ENCODE data around the gene REN.

REN gene

GRCh38 chr1:204110894-204111633 is 55.1 kb downstream of the REN start:
- no peak overlapping the region for H3K27ac ChIP-seq
- TF ChIP-seq, protein P1, sequence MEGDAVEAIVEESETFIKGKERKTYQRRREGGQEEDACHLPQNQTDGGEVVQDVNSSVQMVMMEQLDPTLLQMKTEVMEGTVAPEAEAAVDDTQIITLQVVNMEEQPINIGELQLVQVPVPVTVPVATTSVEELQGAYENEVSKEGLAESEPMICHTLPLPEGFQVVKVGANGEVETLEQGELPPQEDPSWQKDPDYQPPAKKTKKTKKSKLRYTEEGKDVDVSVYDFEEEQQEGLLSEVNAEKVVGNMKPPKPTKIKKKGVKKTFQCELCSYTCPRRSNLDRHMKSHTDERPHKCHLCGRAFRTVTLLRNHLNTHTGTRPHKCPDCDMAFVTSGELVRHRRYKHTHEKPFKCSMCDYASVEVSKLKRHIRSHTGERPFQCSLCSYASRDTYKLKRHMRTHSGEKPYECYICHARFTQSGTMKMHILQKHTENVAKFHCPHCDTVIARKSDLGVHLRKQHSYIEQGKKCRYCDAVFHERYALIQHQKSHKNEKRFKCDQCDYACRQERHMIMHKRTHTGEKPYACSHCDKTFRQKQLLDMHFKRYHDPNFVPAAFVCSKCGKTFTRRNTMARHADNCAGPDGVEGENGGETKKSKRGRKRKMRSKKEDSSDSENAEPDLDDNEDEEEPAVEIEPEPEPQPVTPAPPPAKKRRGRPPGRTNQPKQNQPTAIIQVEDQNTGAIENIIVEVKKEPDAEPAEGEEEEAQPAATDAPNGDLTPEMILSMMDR (conservative IDR thresholded peaks at IDR 0.05), result no peak

DNA sequence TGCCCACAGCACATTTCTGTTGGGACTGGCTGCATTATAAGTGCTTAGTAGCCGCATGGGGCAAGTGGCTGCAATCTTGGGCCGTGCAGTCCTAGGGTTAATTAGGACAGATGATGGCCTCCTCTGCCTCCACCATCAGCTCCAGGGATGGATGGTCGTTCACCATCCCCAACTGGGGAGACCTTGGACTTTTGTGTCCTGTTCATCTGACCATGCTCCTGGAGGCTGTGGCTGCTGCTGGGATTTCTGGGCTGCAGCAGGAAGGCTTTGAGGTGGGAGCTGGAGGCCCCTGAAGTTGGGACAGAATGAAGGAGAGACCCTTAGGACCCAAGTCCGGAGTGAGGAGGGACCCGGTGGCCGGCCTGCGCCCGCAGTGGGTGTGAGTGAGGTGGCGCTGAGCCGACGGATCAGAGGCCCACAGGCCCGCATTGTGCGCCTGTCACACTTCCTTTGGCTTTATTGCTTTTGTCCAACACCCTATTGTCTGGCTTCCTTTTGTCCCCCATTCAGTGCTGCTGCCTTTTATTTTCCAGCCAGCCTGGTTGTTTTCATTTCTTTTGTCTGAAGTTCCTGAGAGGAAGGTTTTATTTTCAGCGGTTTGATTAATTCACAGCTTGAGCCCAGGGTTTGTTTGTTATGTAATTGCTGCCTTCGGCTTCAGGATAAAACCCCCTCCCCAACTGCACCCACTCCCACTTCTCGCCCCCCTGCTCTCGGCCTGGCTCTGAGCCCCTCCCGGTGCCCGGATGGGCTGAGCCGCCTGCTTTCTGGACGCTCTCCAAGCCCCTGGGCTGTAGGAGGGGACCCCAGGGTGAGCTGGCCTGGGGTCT is 57.6 kb downstream of the REN start:
- H3K27ac ChIP-seq, result peak overlapping the region; percentile 40
- TF ChIP-seq, protein P1 (conservative IDR thresholded peaks at IDR 0.05), result no peak

DNA sequence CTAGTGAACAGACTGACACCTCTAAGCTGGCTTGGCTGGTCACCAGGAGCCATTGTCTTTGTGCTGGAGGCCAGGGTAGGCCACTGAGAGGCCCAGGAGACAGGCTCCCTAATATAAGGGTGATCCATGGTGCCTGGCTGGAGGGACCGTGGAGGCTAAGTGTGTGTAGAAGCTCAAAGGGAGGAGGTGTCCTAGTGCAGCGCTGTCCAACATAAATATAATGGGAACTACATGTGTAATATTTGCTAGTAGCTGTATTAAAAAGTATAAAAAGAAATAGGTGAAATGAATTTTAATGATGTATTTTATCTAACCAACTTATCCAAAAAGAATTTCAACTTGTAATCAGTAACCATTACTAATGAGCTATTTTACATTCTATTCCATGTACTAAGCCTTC is 58.2 kb downstream of the REN start:
- TF ChIP-seq, protein P1 (conservative IDR thresholded peaks at IDR 0.05), result no peak
- no peak overlapping the region; the same call in 1 of the 2 replicates for H3K27ac ChIP-seq

GRCh38 chr1:204106825-204107224 is 59.3 kb downstream of the REN start:
- TF ChIP-seq, protein P1 (conservative IDR thresholded peaks at IDR 0.05), result no peak
- no peak overlapping the region for H3K27ac ChIP-seq

DNA sequence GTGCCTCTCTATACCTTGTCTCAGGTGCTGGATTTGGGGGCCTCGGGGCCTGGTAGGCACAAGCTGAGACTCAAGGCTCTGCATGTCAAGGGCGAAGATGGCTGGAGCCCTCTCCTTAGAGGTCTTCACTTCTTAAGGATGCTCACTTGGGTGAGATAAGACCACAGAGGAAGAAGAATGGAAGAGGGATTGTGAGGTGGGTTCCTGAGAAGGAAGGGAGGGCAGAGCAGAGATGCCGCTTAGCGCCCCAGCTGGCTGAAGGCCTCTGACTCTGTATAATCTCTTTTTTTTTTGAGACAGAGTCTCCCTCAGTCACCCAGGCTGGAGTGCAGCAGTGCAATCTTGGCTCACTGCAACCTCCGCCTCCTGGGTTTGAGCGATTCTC is 61.0 kb downstream of the REN start:
- TF ChIP-seq, protein P1 (conservative IDR thresholded peaks at IDR 0.05), result no peak
- H3K27ac ChIP-seq, result peak overlapping the region; percentile 72; the same call in 1 of the 2 replicates
